ENCODE data around the gene NUBP2. TPM values are rescaled to one million over a fixed set of nuclear protein-coding genes. Genes with fewer than 3 reads are reported as not detected.

The NUBP2 gene
- total and polyA plus RNA-seq, 2 donors (not counting 3 experiments of a cell fraction or from before 2014, with no cell fraction given), result 55.0 to 69.6 TPM

- ChIA-PET CTCF (interaction anchor here (0.7 to 2.0 kb wide), 5 partner anchors 9 to 66 kb away, joined by 3 to 16 read pairs (median 4); partner anchors contain the start of genes MAPK8IP3, NUBP2 and SPSB3), POLR2A (interaction anchor here (0.7 kb wide), 1 partner anchor 10 kb away, joined by 3 read pairs; the partner anchor contains the start of genes NUBP2 and SPSB3)
- peaks cover 0 to 33% of the 10 kb centered on the region in 2 experiments for H3K36me3 ChIP-seq (ENCODE audit: control insufficient read depth in 2 of 2, extremely low read depth in 1 of 2, insufficient read depth in 2 of 2, low read length in 2 of 2)
- H3K27ac ChIP-seq (ENCODE audit: insufficient read depth, low read depth, low read length), result peak within 1 kb of the TSS; percentile 41
- no peaks in the 10 kb centered on the region for H3K9me3 ChIP-seq (replicated peaks; ENCODE audit: control insufficient read depth, insufficient read depth, low read length)
- peaks cover 17% of the 10 kb centered on the region for H3K79me2 ChIP-seq (ENCODE audit: control insufficient read depth, insufficient read depth, low read length)
- dilution Hi-C loops (cut with MboI; ENCODE audit: extremely low pct_ligation_motif_present, low sequenced_read_pairs) (no loop called here), intact Hi-C loops (cut with micrococcal nuclease) (no loop called here)
- TF ChIP-seq POLR2A (IDR thresholded peaks at IDR 0.05; ENCODE audit: low read depth, low read length), result no peak
- no peak for TF ChIP-seq JUN (IDR thresholded peaks at IDR 0.05; ENCODE audit: borderline replicate concordance, insufficient read depth, insufficient read length, low read depth)
- TF ChIP-seq POLR2AphosphoS5 (IDR thresholded peaks at IDR 0.05; ENCODE audit: insufficient read depth, low read depth, low read length), result no peak
- TF ChIP-seq MAX (IDR thresholded peaks at IDR 0.05; ENCODE audit: insufficient read depth, insufficient read length), result no peak
- no peak for TF ChIP-seq FOS (IDR thresholded peaks at IDR 0.05; ENCODE audit: borderline replicate concordance, insufficient read depth, low read length)
- no peak for TF ChIP-seq GATA2 (IDR thresholded peaks at IDR 0.05; ENCODE audit: insufficient read depth, insufficient read length, low read depth, low read length)
- TF ChIP-seq MYC (IDR thresholded peaks at IDR 0.05; ENCODE audit: low read depth, low read length), result no peak
- TF ChIP-seq EZH2 (IDR thresholded peaks at IDR 0.05; ENCODE audit: borderline replicate concordance, low read depth, low read length, severe bottlenecking), result no peak
- TF ChIP-seq CTCF (IDR thresholded peaks at IDR 0.05; ENCODE audit: extremely low read depth in 1 of 2, insufficient read depth in 1 of 2, low read depth in 1 of 2, low read length in 2 of 2), result no peak
- FAIRE-seq, result peak; percentile 18
- H3K4me1 ChIP-seq (ENCODE audit: control insufficient read depth, extremely low read depth, insufficient read depth, low read length), result peaks cover 19% of the 10 kb centered on the region
- no peaks in the 10 kb centered on the region for H3K27me3 ChIP-seq (ENCODE audit: control insufficient read depth in 2 of 2, insufficient read depth in 2 of 2, low read length in 2 of 2)
- no peak for DNase-seq (ENCODE audit: low read depth, low spot score)
- BruUV-seq (replicated peaks), result no TSS peak
- H3K9ac ChIP-seq (replicated peaks; ENCODE audit: extremely low read depth, insufficient read depth, low read length), result peak within 1 kb of the TSS; percentile 80
- H4K20me1 ChIP-seq (replicated peaks; ENCODE audit: control insufficient read depth, extremely low read depth, insufficient read depth, low read length), result no peaks in the 10 kb centered on the region
- peak within 1 kb of the TSS; percentile 54 to 83 (median 76) for H3K4me3 ChIP-seq (replicated peaks in 1 of 3; ENCODE audit: insufficient read depth in 1 of 3, low read depth in 1 of 3, low read length in 3 of 3)
- peak within 1 kb of the TSS; percentile 46 for H2AFZ ChIP-seq (ENCODE audit: low read depth, low read length)
- H3K9me1 ChIP-seq (replicated peaks; ENCODE audit: control insufficient read depth, extremely low read depth, insufficient read depth, low read length), result no peaks in the 10 kb centered on the region
- H3K4me2 ChIP-seq (ENCODE audit: insufficient read depth, low read length), result peak within 1 kb of the TSS; percentile 72
These were observed 10.3 kb upstream of the NUBP2 start, which contains the start of gene EME2 for GRCh38 chr16:1772362-1772907. EME2 (plus strand) TSS chr16:1772810; CDS start chr16:1773228, 418 bp downstream.
